GM12801 (cell line): ENCODE results near the gene VIPR1.

ENCODE experiments used
- TF ChIP-seq, protein P1 (sequence below): IDR thresholded peaks from one replicate; pipeline ENCODE4 v1.5.1; 2011; ENCODE audit warnings: control low read depth; ENCODE audit not compliant: insufficient read length; ENCODE audit errors: extremely low read depth

The VIPR1 gene

GRCh38 chr3:42511736-42512135 is 9.3 kb downstream of the VIPR1 start:
- TF ChIP-seq, protein P1, sequence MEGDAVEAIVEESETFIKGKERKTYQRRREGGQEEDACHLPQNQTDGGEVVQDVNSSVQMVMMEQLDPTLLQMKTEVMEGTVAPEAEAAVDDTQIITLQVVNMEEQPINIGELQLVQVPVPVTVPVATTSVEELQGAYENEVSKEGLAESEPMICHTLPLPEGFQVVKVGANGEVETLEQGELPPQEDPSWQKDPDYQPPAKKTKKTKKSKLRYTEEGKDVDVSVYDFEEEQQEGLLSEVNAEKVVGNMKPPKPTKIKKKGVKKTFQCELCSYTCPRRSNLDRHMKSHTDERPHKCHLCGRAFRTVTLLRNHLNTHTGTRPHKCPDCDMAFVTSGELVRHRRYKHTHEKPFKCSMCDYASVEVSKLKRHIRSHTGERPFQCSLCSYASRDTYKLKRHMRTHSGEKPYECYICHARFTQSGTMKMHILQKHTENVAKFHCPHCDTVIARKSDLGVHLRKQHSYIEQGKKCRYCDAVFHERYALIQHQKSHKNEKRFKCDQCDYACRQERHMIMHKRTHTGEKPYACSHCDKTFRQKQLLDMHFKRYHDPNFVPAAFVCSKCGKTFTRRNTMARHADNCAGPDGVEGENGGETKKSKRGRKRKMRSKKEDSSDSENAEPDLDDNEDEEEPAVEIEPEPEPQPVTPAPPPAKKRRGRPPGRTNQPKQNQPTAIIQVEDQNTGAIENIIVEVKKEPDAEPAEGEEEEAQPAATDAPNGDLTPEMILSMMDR = no peak

GRCh38 chr3:42513121-42513520 is 10.7 kb downstream of the VIPR1 start:
- TF ChIP-seq, protein P1 = no peak

DNA sequence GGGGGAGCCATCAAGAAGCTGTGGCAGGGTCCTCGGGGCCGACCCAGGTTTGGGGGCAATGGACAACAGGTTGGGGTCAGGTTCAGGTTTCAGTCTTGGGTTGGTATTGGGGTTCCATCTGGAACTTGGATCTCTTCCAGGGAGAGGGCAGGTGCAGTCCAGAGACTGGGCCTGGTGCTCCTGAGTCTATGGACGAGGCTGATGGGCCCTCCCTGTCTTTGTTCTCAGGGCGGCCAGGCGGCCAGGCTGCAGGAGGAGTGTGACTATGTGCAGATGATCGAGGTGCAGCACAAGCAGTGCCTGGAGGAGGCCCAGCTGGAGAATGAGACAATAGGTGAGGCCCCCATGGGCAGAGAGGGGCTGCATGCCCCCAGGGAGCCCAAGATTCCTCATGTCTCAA is 11.1 kb downstream of the VIPR1 start:
- TF ChIP-seq, protein P1 = no peak

- TF ChIP-seq, protein P1 = no peak
Observed at GRCh38 chr3:42514876-42515275, 12.4 kb downstream of the VIPR1 start.

- TF ChIP-seq, protein P1 = no peak
Observed at GRCh38 chr3:42515391-42515916, 13.0 kb downstream of the VIPR1 start.

DNA sequence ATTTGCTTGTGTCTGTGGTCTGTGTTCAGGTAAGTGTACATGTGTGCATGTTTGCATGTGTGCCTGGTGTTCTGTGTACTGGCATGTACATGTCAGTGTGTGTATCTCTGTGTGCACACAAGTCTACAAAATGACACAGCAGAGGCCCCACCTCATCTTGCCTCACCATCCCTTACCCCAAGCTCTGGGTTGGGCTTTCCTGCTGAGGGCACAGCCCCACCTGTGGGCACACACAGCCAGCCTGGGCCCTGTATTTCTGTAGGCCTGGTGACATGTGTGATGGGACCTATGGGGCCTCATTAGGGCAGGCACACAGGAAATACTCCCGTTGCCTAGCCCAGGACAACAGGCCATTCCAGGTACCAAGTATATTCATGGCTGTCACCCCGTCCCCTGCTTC is 13.5 kb downstream of the VIPR1 start:
- TF ChIP-seq, protein P1 = no peak

DNA sequence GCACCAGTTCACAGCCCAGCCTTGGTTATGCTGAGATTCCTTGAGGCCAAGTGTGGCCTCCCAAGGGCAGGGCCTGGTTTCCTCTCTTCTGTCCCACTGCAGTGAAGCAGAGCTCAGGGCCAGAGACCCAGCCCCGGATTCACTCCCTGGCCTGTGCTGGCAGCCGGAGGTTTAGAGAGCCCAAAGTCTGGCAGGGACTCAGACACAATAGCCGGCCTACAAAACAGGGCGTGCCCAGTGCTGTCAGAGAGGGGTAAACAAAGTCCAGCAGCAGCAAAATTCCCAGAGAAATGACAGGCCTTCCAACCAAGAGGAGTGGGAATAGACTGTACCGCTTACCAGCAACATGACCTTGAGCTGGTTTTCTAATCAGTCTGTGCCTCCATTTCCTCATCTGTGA is 14.0 kb downstream of the VIPR1 start:
- TF ChIP-seq, protein P1 = no peak
